ENCODE measurements around the gene C19orf85.
A peak's percentile ranks its signal among the peaks of the same experiment; 100 is the strongest.

Gene C19orf85

GRCh38 chr19:55488986-55489710, 24.6 kb upstream of the C19orf85 start:
- Histone ChIP-seq H3K4me1 (ENCODE audit: insufficient read depth, low read length) (peaks cover 27% of the 10 kb centered on the region), H3K9ac (ENCODE audit: low read depth, low read length) (no peak overlapping the region), H2AFZ (ENCODE audit: low read depth, low read length) (no peak overlapping the region), H3K4me2 (ENCODE audit: insufficient read depth, low read length) (no peak overlapping the region), H3K27ac (ENCODE audit: low read length) (no peak overlapping the region), H3K27me3 (ENCODE audit: insufficient read depth, low read length, poor library complexity) (no peaks in the 10 kb centered on the region), H3K9me3 (ENCODE audit: insufficient read depth, low read length, severe bottlenecking) (no peaks in the 10 kb centered on the region), H3K4me3 (ENCODE audit: low read depth in 1 of 2, low read length in 2 of 2) (no peak overlapping the region), H3K36me3 (ENCODE audit: insufficient read depth, low read length) (no peaks in the 10 kb centered on the region; the same call in 1 of the 2 replicates), H4K20me1 (ENCODE audit: insufficient read depth, low read length) (no peaks in the 10 kb centered on the region), H3K79me2 (ENCODE audit: insufficient read depth, low read length) (peaks cover 9% of the 10 kb centered on the region)
- TF ChIP-seq, protein P1, sequence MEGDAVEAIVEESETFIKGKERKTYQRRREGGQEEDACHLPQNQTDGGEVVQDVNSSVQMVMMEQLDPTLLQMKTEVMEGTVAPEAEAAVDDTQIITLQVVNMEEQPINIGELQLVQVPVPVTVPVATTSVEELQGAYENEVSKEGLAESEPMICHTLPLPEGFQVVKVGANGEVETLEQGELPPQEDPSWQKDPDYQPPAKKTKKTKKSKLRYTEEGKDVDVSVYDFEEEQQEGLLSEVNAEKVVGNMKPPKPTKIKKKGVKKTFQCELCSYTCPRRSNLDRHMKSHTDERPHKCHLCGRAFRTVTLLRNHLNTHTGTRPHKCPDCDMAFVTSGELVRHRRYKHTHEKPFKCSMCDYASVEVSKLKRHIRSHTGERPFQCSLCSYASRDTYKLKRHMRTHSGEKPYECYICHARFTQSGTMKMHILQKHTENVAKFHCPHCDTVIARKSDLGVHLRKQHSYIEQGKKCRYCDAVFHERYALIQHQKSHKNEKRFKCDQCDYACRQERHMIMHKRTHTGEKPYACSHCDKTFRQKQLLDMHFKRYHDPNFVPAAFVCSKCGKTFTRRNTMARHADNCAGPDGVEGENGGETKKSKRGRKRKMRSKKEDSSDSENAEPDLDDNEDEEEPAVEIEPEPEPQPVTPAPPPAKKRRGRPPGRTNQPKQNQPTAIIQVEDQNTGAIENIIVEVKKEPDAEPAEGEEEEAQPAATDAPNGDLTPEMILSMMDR (IDR thresholded peaks at IDR 0.05; ENCODE audit: borderline replicate concordance, extremely low read depth, low read length, poor library complexity, severe bottlenecking): no peak
- TF ChIP-seq EZH2 (IDR thresholded peaks at IDR 0.05; ENCODE audit: borderline replicate concordance, low read depth, low read length, severe bottlenecking): no peak
- DNase-seq (no peak), ATAC-seq (ENCODE audit: insufficient read depth, low read depth) (no peak)

DNA sequence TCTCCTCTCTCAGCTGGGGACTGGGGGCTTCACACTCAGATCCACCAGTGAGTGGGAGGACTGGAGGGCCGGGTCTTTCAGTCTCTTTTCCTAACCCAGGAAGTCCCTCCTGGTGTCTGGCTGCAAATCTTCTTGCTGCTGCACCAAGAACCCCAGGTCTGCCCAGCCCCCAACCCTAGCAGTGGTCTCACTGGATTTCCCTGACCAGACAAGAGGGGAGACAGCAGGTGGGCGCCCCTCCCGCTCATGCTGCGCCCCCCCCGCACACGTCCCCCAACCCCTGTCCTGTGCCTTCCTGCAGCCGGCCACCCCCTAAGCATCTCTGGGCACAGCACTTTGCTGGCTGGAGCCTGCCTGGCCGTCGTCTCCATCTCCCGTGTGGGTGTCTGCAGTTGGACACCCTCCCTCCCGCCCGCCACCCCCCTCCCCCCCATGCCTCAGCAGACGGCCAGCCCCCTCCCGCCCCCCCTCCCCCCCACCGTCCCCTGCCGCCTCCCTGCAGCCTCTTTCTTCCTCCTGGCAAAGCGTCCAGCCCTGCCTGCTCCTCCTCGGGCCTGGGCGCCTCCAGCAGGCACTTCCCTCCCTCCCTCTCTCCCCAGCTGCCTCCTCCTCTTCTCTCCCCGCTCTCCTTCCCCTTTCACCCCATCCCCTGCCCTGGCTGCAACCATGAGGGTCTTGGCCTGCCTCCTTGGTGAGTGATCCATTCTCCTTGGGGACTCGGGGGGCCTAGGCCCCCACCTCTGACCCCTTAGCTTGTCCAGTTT, 23.6 kb upstream of the C19orf85 start, which contains the start of gene SSC5D:
TSS of gene SSC5D (plus strand) at position 513 of the 764 bp plus-strand sequence. CDS start at position 667, 154 bp downstream.
- no peak for ATAC-seq (ENCODE audit: insufficient read depth, low read depth)
- H3K36me3 ChIP-seq (ENCODE audit: insufficient read depth, low read length): peaks cover 6% of the 10 kb centered on the region; the same call in 1 of the 2 replicates
- H3K27ac ChIP-seq (ENCODE audit: low read length): no peak within 1 kb of the TSS
- no peaks in the 10 kb centered on the region for H3K9me3 ChIP-seq (ENCODE audit: insufficient read depth, low read length, severe bottlenecking)
- peaks cover 9% of the 10 kb centered on the region for H3K79me2 ChIP-seq (ENCODE audit: insufficient read depth, low read length)
- H2AFZ ChIP-seq (ENCODE audit: low read depth, low read length): no peak within 1 kb of the TSS
- no peak within 1 kb of the TSS for H3K9ac ChIP-seq (ENCODE audit: low read depth, low read length)
- no peaks in the 10 kb centered on the region for H3K27me3 ChIP-seq (ENCODE audit: insufficient read depth, low read length, poor library complexity)
- H3K4me1 ChIP-seq (ENCODE audit: insufficient read depth, low read length): peaks cover 37% of the 10 kb centered on the region
- 0 out of 2 replicates have a peak within 1 kb of the TSS, but pooled peaks have one; percentile 2 for H3K4me2 ChIP-seq (ENCODE audit: insufficient read depth, low read length)
- no peak within 1 kb of the TSS for H3K4me3 ChIP-seq (ENCODE audit: low read depth in 1 of 2, low read length in 2 of 2)
- TF ChIP-seq, protein P1 (IDR thresholded peaks at IDR 0.05; ENCODE audit: borderline replicate concordance, extremely low read depth, low read length, poor library complexity, severe bottlenecking): no peak
- TF ChIP-seq EZH2 (IDR thresholded peaks at IDR 0.05; ENCODE audit: borderline replicate concordance, low read depth, low read length, severe bottlenecking): no peak
- peaks cover 4% of the 10 kb centered on the region; the same call in 1 of the 2 replicates for H4K20me1 ChIP-seq (ENCODE audit: insufficient read depth, low read length)
- no peak for DNase-seq

DNA sequence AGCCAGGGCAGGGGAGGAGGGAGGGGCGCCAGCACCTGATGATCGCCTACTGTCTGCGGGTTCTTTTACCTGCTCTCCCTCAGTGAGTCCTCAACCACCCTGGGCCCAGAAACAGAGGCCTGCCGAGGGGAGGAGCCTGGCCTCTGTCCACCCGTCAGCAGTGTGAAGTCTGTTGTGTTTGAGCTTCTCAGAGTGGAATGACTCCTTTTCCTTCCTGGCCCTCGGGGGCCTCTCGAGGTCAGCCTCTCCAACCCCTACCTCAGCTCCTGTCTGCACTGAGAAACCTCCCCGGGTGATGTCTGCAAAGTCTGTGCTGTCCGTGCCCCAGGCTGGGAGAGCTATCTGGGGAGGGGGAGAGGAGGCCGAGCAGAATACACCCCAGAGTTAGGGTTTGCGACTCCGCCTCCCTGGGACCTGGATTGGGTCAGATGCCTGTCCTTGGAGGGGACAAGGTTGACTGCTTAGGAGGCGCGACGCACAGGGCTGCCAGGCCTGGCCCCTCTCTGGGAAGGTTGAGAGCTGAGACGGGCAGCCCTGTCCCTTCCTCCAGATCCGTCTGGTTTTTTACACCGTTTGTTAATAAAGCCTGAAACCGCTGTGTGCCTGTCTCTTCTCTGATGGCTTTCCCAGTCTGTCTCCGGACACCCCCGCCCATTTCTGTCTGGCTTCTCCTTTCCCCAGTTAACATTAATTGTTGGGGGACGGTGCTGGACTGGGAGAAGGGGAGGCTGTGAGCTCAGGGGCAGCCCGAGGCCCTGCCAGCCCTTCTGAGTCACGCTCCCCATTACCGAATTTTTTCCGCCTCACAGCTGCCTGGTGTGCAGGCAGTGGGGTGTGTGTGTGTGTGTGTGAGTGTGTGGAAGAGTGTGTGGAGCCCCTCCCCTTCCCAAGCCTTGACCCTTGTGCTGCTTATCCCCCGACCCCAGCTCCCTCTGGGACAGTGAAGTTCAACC, 22.7 kb upstream of the C19orf85 start:
- DNase-seq: no peak
- no peak overlapping the region for H3K9ac ChIP-seq (ENCODE audit: low read depth, low read length)

More for the DNA sequence above, 22.7 kb upstream of the C19orf85 start:
- Histone ChIP-seq H3K9me3 (ENCODE audit: insufficient read depth, low read length, severe bottlenecking) (no peaks in the 10 kb centered on the region), H4K20me1 (ENCODE audit: insufficient read depth, low read length) (peaks cover 4% of the 10 kb centered on the region; the same call in 1 of the 2 replicates), H3K27me3 (ENCODE audit: insufficient read depth, low read length, poor library complexity) (no peaks in the 10 kb centered on the region), H3K4me3 (ENCODE audit: low read depth in 1 of 2, low read length in 2 of 2) (no peak overlapping the region), H3K79me2 (ENCODE audit: insufficient read depth, low read length) (peaks cover 9% of the 10 kb centered on the region), H3K36me3 (ENCODE audit: insufficient read depth, low read length) (peaks cover 14% of the 10 kb centered on the region), H3K27ac (ENCODE audit: low read length) (no peak overlapping the region), H3K4me2 (ENCODE audit: insufficient read depth, low read length) (0 out of 2 replicates have a peak overlapping the region, but pooled peaks have one; percentile 2), H3K4me1 (ENCODE audit: insufficient read depth, low read length) (peaks cover 37% of the 10 kb centered on the region), H2AFZ (ENCODE audit: low read depth, low read length) (no peak overlapping the region)
- TF ChIP-seq EZH2 (IDR thresholded peaks at IDR 0.05; ENCODE audit: borderline replicate concordance, low read depth, low read length, severe bottlenecking): no peak
- TF ChIP-seq, protein P1 (IDR thresholded peaks at IDR 0.05; ENCODE audit: borderline replicate concordance, extremely low read depth, low read length, poor library complexity, severe bottlenecking): no peak
- ATAC-seq (ENCODE audit: insufficient read depth, low read depth): no peak
